MM.1S (cell line): ENCODE measurements around the gene RLN3.

Experiments
- DNase-seq: peaks from one replicate; pipeline ENCODE4 v3.0.0-alpha.2; 2015
- H2AFZ ChIP-seq: fragments of 300-600 bp; sonication (generic); 2 replicates; pipeline ENCODE4 v1.6.0; 2016; ENCODE audit warnings: antibody characterized with exemption, low read length
- H3F3A ChIP-seq: fragments of 300-600 bp; sonication (generic); 2 replicates; pipeline ENCODE4 v1.6.1; 2016; ENCODE audit warnings: mild to moderate bottlenecking, antibody characterized with exemption, low read length, moderate library complexity, mixed read lengths; ENCODE audit not compliant: insufficient read depth
- H3K27ac ChIP-seq: fragments of 300-600 bp; sonication (generic); 2 replicates; pipeline ENCODE4 v1.5.1; 2016; ENCODE audit warnings: mild to moderate bottlenecking, low read length
- H3K27me3 ChIP-seq: fragments of 300-600 bp; sonication (generic); replicated peaks from 2 replicates; pipeline ENCODE4 v1.6.0; 2016; ENCODE audit warnings: low read length; ENCODE audit not compliant: insufficient read depth
- H3K36me3 ChIP-seq: fragments of 300-600 bp; sonication (generic); replicated peaks from 2 replicates; pipeline ENCODE4 v1.6.1; 2016; ENCODE audit warnings: mild to moderate bottlenecking, low read length, mixed read lengths; ENCODE audit not compliant: insufficient read depth
- H3K4me1 ChIP-seq: fragments of 300-600 bp; sonication (generic); 2 replicates; pipeline ENCODE4 v1.6.1; 2016; ENCODE audit warnings: low read length, mixed read lengths
- H3K4me2 ChIP-seq: fragments of 300-600 bp; sonication (generic); 2 replicates; pipeline ENCODE4 v1.6.0; 2016; ENCODE audit warnings: low read depth, low read length
- H3K4me3 ChIP-seq: fragments of 300-600 bp; sonication (generic); 2 replicates; pipeline ENCODE4 v1.5.1; 2016; ENCODE audit warnings: low read length, mixed read lengths
- H3K79me2 ChIP-seq: fragments of 300-600 bp; sonication (generic); 2 replicates; pipeline ENCODE4 v1.6.1; 2016; ENCODE audit warnings: mixed run types, low read length, mixed read lengths
- H3K9ac ChIP-seq: fragments of 300-600 bp; sonication (generic); 2 replicates; pipeline ENCODE4 v1.6.1; 2016; ENCODE audit warnings: low read length, mixed read lengths
- H3K9me2 ChIP-seq: fragments of 300-600 bp; sonication (generic); replicated peaks from 2 replicates; pipeline ENCODE4 v1.6.1; 2016; ENCODE audit warnings: mild to moderate bottlenecking, low read length, mixed read lengths; ENCODE audit not compliant: insufficient read depth
- H3K9me3 ChIP-seq: fragments of 300-600 bp; sonication (generic); replicated peaks from 2 replicates; pipeline ENCODE4 v1.6.1; 2016; ENCODE audit warnings: mild to moderate bottlenecking, low read length, mixed read lengths; ENCODE audit not compliant: insufficient read depth
- H4K20me1 ChIP-seq: fragments of 300-600 bp; sonication (generic); 2 replicates; pipeline ENCODE4 v1.6.1; 2016; ENCODE audit warnings: mild to moderate bottlenecking, low read length, moderate library complexity, mixed read lengths; ENCODE audit not compliant: insufficient read depth
- CTCF ChIP-seq: fragments of 300-600 bp; sonication (generic); IDR thresholded peaks from 2 replicates; pipeline ENCODE4 v1.5.1; 2016; ENCODE audit warnings: antibody characterized with exemption, low read length, mixed read lengths
- EZH2 ChIP-seq: fragments of 300-600 bp; sonication (generic); optimal IDR thresholded peaks from 2 replicates; pipeline ENCODE3; 2017; ENCODE audit warnings: low read depth, mild to moderate bottlenecking, antibody characterized with exemption, low read length, mixed read lengths
- EZH2phosphoT487 ChIP-seq: fragments of 300-600 bp; sonication (generic); IDR thresholded peaks from 2 replicates; pipeline ENCODE4 v1.6.1; 2018; ENCODE audit warnings: antibody characterized with exemption, low read length

Gene RLN3

GRCh38 chr19:14066134-14066533 is 38.2 kb downstream of the RLN3 start:
- no peak overlapping the region for H3K27ac ChIP-seq
- no peaks in the 10 kb centered on the region for H4K20me1 ChIP-seq
- H3F3A ChIP-seq: no peaks in the 10 kb centered on the region
- no peaks in the 10 kb centered on the region for H3K36me3 ChIP-seq
- DNase-seq: no peak
- no peaks in the 10 kb centered on the region for H3K79me2 ChIP-seq
- no peak overlapping the region for H3K9ac ChIP-seq
- H3K27me3 ChIP-seq: peaks cover 31% of the 10 kb centered on the region
- no peaks in the 10 kb centered on the region for H3K9me2 ChIP-seq
- no peaks in the 10 kb centered on the region for H3K9me3 ChIP-seq
- no peak overlapping the region for H2AFZ ChIP-seq
- H3K4me3 ChIP-seq: no peak overlapping the region
- TF ChIP-seq EZH2phosphoT487 (no peak), CTCF (no peak), EZH2 (no peak)
- H3K4me1 ChIP-seq: no peaks in the 10 kb centered on the region
- H3K4me2 ChIP-seq: no peak overlapping the region

- Histone ChIP-seq H3K27ac (no peak overlapping the region), H3K4me2 (no peak overlapping the region)
- no peak for TF ChIP-seq EZH2
These were observed 42.5 kb downstream of the RLN3 start for GRCh38 chr19:14070268-14071050.

GRCh38 chr19:14072535-14073260 is 44.8 kb downstream of the RLN3 start, which contains the start of gene MISP3:
TSS of gene MISP3 (plus strand) at chr19:14072786. CDS start at chr19:14073310, 524 bp downstream.
- H3K36me3 ChIP-seq: no peaks in the 10 kb centered on the region
- H3F3A ChIP-seq: peaks cover 22% of the 10 kb centered on the region
- peaks cover 7% of the 10 kb centered on the region; the same call in 1 of the 2 replicates for H3K79me2 ChIP-seq
- H3K9me2 ChIP-seq: no peaks in the 10 kb centered on the region
- no peak for TF ChIP-seq EZH2
- TF ChIP-seq EZH2phosphoT487: no peak
- no peak for TF ChIP-seq CTCF
- H3K4me3 ChIP-seq: peak within 1 kb of the TSS; percentile 90
- H2AFZ ChIP-seq: peak within 1 kb of the TSS; percentile 99
- no peaks in the 10 kb centered on the region for H4K20me1 ChIP-seq
- H3K4me1 ChIP-seq: peaks cover 3% of the 10 kb centered on the region
- H3K4me2 ChIP-seq: peak within 1 kb of the TSS; percentile 100
- H3K9ac ChIP-seq: peak within 1 kb of the TSS; percentile 79
- peak within 1 kb of the TSS; percentile 69; the same call in 1 of the 2 replicates for H3K27ac ChIP-seq
- peak; percentile 67 for DNase-seq
- H3K27me3 ChIP-seq: no peaks in the 10 kb centered on the region
- no peaks in the 10 kb centered on the region for H3K9me3 ChIP-seq

More at GRCh38 chr19:14070268-14071050, 42.5 kb downstream of the RLN3 start:
- Histone ChIP-seq H3K4me1 (peaks cover 3% of the 10 kb centered on the region), H3K27me3 (peaks cover 12% of the 10 kb centered on the region; the same call in 1 of the 2 replicates), H3K79me2 (peaks cover 7% of the 10 kb centered on the region; the same call in 1 of the 2 replicates), H4K20me1 (no peaks in the 10 kb centered on the region), H3K9me2 (no peaks in the 10 kb centered on the region), H3F3A (peaks cover 22% of the 10 kb centered on the region), H3K9me3 (no peaks in the 10 kb centered on the region), H2AFZ (no peak overlapping the region), H3K4me3 (no peak overlapping the region), H3K9ac (no peak overlapping the region), H3K36me3 (no peaks in the 10 kb centered on the region)
- DNase-seq: no peak
